Stimulated activated CD4-positive, alpha-beta T cell treated with anti-CD3 and anti-CD28 coated beads, Interleukin-4, amount 100 ng/mL, for 24 hours (primary cell): ENCODE measurements around the gene KRT35.

Source experiments
- DNase-seq: peaks from one replicate; pipeline ENCODE4 v3.0.0-alpha.2; 2020

KRT35 gene

GRCh38 chr17:41511716-41512115 lies 30.8 kb upstream of the KRT35 start:
- no peak for DNase-seq

- no peak for DNase-seq
These were observed 30.2 kb upstream of the KRT35 start for GRCh38 chr17:41511116-41511515.

GRCh38 chr17:41510251-41511065 lies 29.5 kb upstream of the KRT35 start:
- DNase-seq, result no peak

DNA sequence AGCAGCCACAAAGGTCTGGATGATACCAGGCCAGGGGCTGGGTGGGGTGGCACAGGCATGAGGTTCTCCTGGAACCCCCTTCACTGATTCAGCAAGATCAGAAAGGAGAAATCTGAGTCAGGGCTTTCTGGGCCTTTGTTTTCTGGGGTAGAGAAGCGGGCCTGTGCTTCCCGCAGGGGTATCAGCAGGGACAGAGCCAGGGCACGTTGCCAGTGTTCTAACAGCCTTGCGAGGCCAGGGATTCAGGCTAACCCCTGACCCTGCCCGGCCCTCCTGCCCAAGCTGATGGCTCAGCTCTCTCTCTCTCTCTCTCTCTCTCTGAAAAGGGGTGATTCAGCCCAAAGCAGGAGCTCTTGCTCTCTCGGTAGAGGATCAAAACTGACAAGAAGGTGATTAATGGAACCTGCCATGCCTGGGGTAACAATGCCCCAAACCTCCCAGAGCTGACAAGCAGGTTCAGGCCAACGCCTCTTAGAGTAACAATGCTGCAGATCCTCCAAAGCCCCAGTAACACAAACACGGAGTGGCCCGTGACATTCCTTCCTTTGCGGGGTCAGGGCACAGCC lies 26.4 kb upstream of the KRT35 start:
- DNase-seq, result no peak

- DNase-seq, result no peak
These were observed 25.1 kb upstream of the KRT35 start for GRCh38 chr17:41505809-41506767.

GRCh38 chr17:41505007-41505808 lies 24.3 kb upstream of the KRT35 start, which contains the start of gene KRT13:
KRT13 (minus strand) TSS chr17:41505612; CDS start chr17:41505550, 62 bp downstream.
- DNase-seq, result no peak

DNA sequence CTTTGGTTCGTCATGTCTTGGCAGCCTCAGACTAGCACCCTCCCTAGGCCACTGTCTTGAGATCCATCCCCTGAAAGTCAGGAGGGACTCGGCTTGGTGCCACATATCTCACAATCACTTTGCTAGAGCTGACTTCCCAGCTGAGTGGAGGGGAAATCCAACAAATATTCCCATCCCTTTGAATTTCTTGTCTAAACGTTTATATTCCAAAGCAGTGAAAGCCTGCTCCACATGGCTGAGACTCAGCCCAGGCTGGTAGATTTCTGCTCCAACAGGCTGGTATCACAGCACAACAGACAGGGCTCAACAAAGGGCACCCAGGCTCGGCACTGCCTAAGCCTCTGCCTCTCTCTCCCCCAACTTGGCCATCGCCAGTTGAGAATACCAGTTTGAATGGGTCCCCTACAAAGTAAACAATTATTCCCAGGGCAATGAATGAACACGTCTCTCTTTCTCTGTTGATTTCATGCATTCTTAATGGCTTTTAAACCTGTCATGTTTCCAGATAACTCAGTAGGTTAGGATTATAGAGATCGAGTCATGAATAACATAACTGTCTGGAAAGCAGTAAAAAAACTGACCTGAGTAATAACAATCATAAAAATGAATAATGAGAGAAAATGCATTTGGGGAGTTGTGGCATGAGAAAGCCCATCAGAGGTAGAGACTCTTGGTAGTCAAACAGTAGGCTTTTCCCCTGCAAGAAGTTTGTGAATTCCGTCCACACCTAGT lies 23.5 kb upstream of the KRT35 start:
- no peak for DNase-seq

DNA sequence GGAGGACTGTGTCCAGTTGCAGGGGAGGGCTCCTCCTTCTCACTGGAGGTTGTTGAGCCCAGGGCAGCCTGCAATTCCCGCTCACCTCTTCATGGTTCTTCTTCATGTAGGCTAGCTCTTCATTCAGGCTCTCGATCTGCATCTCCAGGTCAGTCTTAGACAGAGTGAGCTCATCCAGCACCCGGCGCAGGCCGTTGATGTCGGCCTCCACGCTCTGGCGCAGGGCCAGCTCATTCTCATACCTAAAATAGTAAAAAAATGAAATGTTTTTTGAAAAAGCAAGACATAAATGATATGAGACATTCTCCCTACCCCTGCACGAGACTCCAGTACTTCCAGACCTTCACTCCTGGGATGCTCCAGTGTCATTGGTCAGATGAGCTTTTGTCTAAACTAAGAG lies 22.3 kb upstream of the KRT35 start:
- DNase-seq, result no peak

DNA sequence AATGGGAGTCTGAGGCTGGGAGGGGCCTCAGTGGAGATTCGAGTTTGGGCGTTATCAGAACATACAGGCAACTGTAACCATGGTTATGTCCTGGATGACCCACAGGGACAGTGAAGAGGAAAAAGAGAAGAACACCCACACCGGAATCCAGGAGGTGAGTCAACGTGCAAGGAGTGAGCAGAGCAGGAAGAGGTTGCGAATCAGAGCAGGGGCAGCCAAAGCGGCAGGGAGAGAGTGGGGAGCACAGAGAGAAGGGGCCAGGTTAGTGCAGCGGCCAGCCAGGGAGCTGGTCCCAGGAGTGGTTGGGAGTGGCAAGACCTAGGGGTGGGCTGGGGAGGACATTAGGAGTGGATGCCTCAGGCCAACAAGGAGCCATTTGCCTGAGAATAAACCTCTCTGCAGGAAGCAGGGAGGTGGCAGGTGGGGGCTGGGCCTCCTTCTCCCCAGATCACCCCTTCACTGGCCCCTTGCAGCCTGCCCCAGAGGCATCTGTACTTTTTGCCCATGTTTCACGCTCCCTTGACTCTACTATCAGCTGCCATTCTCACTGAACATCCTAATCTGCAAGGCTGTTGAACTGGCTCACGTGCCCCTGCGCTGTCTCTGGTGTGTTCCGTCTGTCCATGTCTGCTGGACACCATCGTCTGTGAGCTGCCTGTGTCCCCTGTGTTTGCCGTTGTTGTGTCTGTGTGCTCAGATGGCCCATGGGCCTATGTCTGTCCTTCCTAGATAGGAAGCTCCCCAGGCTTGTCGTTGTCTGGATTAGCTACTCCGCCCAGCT lies 19.4 kb upstream of the KRT35 start:
- DNase-seq, result no peak

DNA sequence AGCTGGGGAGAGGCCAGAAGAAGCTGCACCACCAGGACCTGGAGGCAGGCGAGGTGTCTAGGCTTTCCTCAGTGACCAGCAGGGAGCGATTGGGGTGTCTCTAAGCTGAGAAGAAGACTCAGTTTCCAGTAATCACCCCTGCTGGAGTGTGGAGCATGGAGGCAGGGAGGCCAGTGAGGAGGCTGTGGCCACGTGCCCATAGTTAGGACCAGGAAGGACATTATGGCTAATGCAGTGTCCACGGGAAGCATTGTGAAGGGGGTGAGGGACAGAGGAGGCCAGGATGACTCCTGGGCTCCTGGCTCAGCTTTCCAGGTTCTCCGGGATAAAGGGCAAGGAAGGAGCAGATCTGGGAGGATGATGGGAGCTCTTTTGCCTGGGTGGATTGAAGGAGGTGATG lies 18.8 kb upstream of the KRT35 start:
- no peak for DNase-seq

DNA sequence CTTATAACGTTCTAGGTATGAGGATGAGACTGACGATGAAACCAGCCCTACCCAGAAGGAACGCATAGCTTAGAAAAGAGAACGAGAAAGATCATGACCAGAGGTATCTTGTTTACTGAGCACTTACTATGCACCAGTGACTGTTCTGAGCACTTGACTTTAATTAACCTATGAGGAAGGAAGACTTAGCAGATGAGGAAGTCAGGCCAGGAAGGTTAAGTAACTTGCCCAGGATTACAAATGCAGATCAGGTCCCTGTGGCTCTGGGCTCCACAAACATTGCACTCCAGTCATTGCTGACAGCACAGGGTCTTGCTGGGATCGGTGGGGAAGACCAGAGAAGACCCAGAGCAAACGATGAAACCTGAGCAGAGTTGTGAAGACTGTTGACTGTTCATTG lies 17.3 kb upstream of the KRT35 start:
- no peak for DNase-seq

- DNase-seq, result peak; percentile 66
These were observed 16.0 kb upstream of the KRT35 start for GRCh38 chr17:41496803-41497484.

GRCh38 chr17:41494524-41494923 lies 13.6 kb upstream of the KRT35 start:
- DNase-seq, result no peak

- DNase-seq, result no peak
These were observed 11.8 kb upstream of the KRT35 start for GRCh38 chr17:41492771-41493170.

DNA sequence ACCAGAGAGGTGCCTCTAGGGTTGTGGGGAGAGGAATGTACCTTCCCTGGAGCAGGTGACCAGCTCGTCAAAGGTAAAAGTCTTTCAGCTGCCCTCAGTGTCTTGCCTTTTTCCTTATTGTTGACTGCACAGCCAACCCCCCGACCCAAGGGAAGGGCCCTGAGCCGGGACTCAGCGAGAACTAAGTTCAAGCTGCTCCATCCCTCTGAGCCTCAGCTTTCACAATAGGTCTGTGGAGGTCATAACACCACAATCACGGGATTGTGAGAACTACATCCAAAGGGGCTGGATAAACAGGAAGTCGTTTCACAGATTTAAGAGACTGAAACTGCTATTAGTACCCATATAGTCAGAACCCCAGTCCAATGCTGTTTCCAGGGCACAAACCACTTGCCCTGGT lies 11.4 kb upstream of the KRT35 start:
- no peak for DNase-seq

- no peak for DNase-seq
These were observed 10.5 kb upstream of the KRT35 start for GRCh38 chr17:41491476-41491875.

DNA sequence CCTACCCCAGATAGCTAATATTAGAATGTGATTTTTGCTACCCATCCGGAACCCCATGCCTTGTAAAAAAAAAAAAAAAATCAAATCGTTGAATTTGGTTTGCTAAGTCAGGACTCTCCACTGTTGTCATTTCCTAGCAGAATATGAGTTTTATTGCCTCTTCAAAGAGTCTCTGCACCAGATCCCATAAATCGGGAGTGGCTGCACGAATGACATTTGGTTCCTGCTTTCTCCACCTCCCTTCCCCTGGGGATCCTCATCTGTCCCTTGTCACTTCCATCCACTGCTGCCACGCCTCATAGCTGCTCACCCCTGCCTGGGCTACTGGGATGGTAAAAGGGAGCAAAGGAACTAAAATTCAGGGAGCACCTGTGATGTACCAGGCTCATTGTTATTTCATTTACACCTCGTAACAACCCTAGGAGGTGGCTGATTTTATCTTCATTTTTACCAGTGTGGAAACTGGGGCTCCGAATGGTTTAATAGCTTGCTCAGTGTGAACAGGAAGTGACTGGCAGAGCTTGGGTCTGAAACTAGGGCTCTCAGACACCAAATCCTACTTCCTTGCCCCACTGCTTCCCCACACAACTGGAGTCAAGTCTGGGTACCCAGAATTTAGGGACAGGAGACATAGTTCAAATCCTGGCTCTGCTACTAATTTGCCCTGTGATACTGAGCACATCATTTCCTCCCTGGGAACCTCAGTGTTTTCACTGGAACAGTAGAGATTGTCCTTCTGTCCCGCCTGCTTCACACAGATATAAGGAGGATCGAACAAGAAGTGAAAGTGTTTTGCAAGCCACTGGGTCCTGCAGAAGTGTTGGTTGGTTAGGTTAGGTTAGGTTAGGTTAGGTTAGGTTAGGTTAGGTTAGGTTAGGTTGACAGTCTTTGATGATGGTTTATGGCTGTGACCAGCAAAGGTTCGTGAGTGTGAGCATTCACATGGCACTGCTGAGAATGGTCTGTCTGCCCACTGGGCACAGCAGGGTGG lies 9.3 kb upstream of the KRT35 start:
- no peak for DNase-seq

GRCh38 chr17:41489531-41489930 lies 8.6 kb upstream of the KRT35 start, which contains the start of gene KRT36:
KRT36 (minus strand) TSS chr17:41489910; CDS start chr17:41489864, 46 bp downstream.
- DNase-seq, result no peak
